Liver (tissue), 3 donors: ENCODE data around the gene ZNF846.

Source experiments
- ATF3 ChIP-seq: IDR thresholded peaks from 2 replicates; pipeline ENCODE4 v1.6.1; 2016; ENCODE audit warnings: antibody characterized with exemption
- CTCF ChIP-seq: fragments of 150-350 bp; IDR thresholded peaks from 2 replicates; pipeline ENCODE4 v1.5.1; 2017; ENCODE audit warnings: improper control_type of control experiment, low read depth, low read length; ENCODE audit not compliant: missing input control
- EGR1 ChIP-seq, 2 donors: IDR thresholded peaks; 2 replicates each; pipeline ENCODE4 v1.6.1; 2016 to 2018; ENCODE audit warnings: antibody characterized with exemption in 2 of 2, low read depth in 2 of 2
- FOXA1 ChIP-seq: IDR thresholded peaks from 2 replicates; pipeline ENCODE4 v1.6.1; 2016; ENCODE audit warnings: antibody characterized with exemption
- HNF4G ChIP-seq: IDR thresholded peaks from 2 replicates; pipeline ENCODE4 v1.6.1; 2016; ENCODE audit warnings: antibody characterized with exemption
- JUND ChIP-seq, 2 donors: IDR thresholded peaks; 2 replicates each; pipeline ENCODE4 v1.6.1; 2016; ENCODE audit warnings: antibody characterized with exemption in 2 of 2
- RAD21 ChIP-seq, 2 donors: IDR thresholded peaks; 2 replicates each; pipeline ENCODE4 v1.6.1; 2016; ENCODE audit warnings: antibody characterized with exemption in 2 of 2, mild to moderate bottlenecking in 2 of 2
- SP1 ChIP-seq: IDR thresholded peaks from 2 replicates; pipeline ENCODE4 v1.6.1; 2018; ENCODE audit warnings: antibody characterized with exemption, mild to moderate bottlenecking
- TAF1 ChIP-seq: conservative IDR thresholded peaks from 2 replicates; pipeline ENCODE4 v1.6.1; 2016; ENCODE audit warnings: antibody characterized with exemption, mild to moderate bottlenecking
- YY1 ChIP-seq: IDR thresholded peaks from 2 replicates; pipeline ENCODE4 v1.6.1; 2016; ENCODE audit warnings: antibody characterized with exemption, mild to moderate bottlenecking
- ZBTB33 ChIP-seq: IDR thresholded peaks from 2 replicates; pipeline ENCODE4 v1.6.1; 2016; ENCODE audit warnings: antibody characterized with exemption
- TF ChIP-seq, protein P1 (sequence below): IDR thresholded peaks from 2 replicates; pipeline ENCODE4 v1.6.1; 2016; ENCODE audit warnings: antibody characterized with exemption
- donor health status: healthy.
- donor health status: healthy.

- no peak for TF ChIP-seq SP1
- no peak for TF ChIP-seq RAD21 (IDR thresholded peaks at IDR 0.05)
- no peak for TF ChIP-seq CTCF
- no peak for TF ChIP-seq YY1
- no peak for TF ChIP-seq EGR1 (IDR thresholded peaks at IDR 0.05; ENCODE audit: low read depth in 2 of 2)
- TF ChIP-seq, protein P1, sequence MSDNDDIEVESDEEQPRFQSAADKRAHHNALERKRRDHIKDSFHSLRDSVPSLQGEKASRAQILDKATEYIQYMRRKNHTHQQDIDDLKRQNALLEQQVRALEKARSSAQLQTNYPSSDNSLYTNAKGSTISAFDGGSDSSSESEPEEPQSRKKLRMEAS, result no peak
- no peak for TF ChIP-seq HNF4G
- TF ChIP-seq ZBTB33, result no peak
- TF ChIP-seq TAF1, result no peak
- no peak for TF ChIP-seq FOXA1
- no peak for TF ChIP-seq ATF3
- no peak for TF ChIP-seq JUND (IDR thresholded peaks at IDR 0.05)
Measured at GRCh38 chr19:9808855-9809824, 40.6 kb upstream of the ZNF846 start.
